ENCODE data around the gene ZER1. TPM values are rescaled to one million over a fixed set of nuclear protein-coding genes. Genes with fewer than 3 reads are reported as not detected.
"Not testable (repeated sequence)": the region's sequence is repeated elsewhere in the genome, so short reads cannot be mapped to it uniquely, and the experiment has no call there.

Gene ZER1
- total RNA-seq, 1 experiment from 2014 or later, result 23.0 TPM

GRCh38 chr9:128704356-128704670 is 67.4 kb downstream of the ZER1 start:
- in situ Hi-C loops (cut with HindIII; ENCODE audit: low sequenced_read_pairs), result no loop called here

GRCh38 chr9:128703616-128704355 is 67.9 kb downstream of the ZER1 start:
- in situ Hi-C loops (cut with HindIII; ENCODE audit: low sequenced_read_pairs), result no loop called here
- peak; percentile 47 for DNase-seq (ENCODE audit: low spot score)

More at GRCh38 chr9:128704356-128704670, 67.4 kb downstream of the ZER1 start:
- DNase-seq (ENCODE audit: low spot score), result no peak

GRCh38 chr9:128702949-128703615 is 68.6 kb downstream of the ZER1 start:
- peak; percentile 33 for DNase-seq (ENCODE audit: low spot score)
- in situ Hi-C loops (cut with HindIII; ENCODE audit: low sequenced_read_pairs), result no loop called here

GRCh38 chr9:128702445-128702948 is 69.2 kb downstream of the ZER1 start, which contains the start of gene PKN3:
PKN3 (plus strand) TSS chr9:128702503; CDS start chr9:128702916, 413 bp downstream.
- peak; percentile 78 for DNase-seq (ENCODE audit: low spot score)
- in situ Hi-C loops (cut with HindIII; ENCODE audit: low sequenced_read_pairs), result no loop called here

- no peak for DNase-seq (ENCODE audit: low spot score)
- in situ Hi-C loops (cut with HindIII; ENCODE audit: low sequenced_read_pairs), result no loop called here
Observed at GRCh38 chr9:128701227-128701854, 70.4 kb downstream of the ZER1 start.

GRCh38 chr9:128699096-128699795 is 72.5 kb downstream of the ZER1 start:
- in situ Hi-C loops (cut with HindIII; ENCODE audit: low sequenced_read_pairs); DNase-seq (ENCODE audit: low spot score): not testable (repeated sequence)

GRCh38 chr9:128696923-128697707 is 74.6 kb downstream of the ZER1 start:
- no peak for DNase-seq (ENCODE audit: low spot score)
- in situ Hi-C loops (cut with HindIII; ENCODE audit: low sequenced_read_pairs), result no loop called here

GRCh38 chr9:128694344-128694743 is 77.4 kb downstream of the ZER1 start:
- no peak for DNase-seq (ENCODE audit: low spot score)
- in situ Hi-C loops (cut with HindIII; ENCODE audit: low sequenced_read_pairs), result no loop called here

GRCh38 chr9:128693738-128694137 is 78.0 kb downstream of the ZER1 start:
- DNase-seq (ENCODE audit: low spot score); in situ Hi-C loops (cut with HindIII; ENCODE audit: low sequenced_read_pairs): not testable (repeated sequence)

- in situ Hi-C loops (cut with HindIII; ENCODE audit: low sequenced_read_pairs), result no loop called here
- DNase-seq (ENCODE audit: low spot score), result no peak
Observed at GRCh38 chr9:128690684-128691034, 81.1 kb downstream of the ZER1 start.

GRCh38 chr9:128689820-128690683 is 81.7 kb downstream of the ZER1 start:
- in situ Hi-C loops (cut with HindIII; ENCODE audit: low sequenced_read_pairs), result no loop called here
- peak; percentile 52 for DNase-seq (ENCODE audit: low spot score)

GRCh38 chr9:128689293-128689774 is 82.4 kb downstream of the ZER1 start:
- no peak for DNase-seq (ENCODE audit: low spot score)
- in situ Hi-C loops (cut with HindIII; ENCODE audit: low sequenced_read_pairs), result no loop called here

- in situ Hi-C loops (cut with HindIII; ENCODE audit: low sequenced_read_pairs), result no loop called here
- DNase-seq (ENCODE audit: low spot score), result peak; percentile 90
Observed at GRCh38 chr9:128688501-128689292, 83.0 kb downstream of the ZER1 start, which contains the start of gene SET. SET (plus strand) TSS chr9:128689222; CDS start chr9:128689583, 361 bp downstream.

- DNase-seq (ENCODE audit: low spot score), result no peak
- in situ Hi-C loops (cut with HindIII; ENCODE audit: low sequenced_read_pairs), result no loop called here
Observed at GRCh38 chr9:128687453-128687852, 84.3 kb downstream of the ZER1 start.

- DNase-seq (ENCODE audit: low spot score), result no peak
- in situ Hi-C loops (cut with HindIII; ENCODE audit: low sequenced_read_pairs), result no loop called here
Observed at GRCh38 chr9:128685636-128686489, 85.9 kb downstream of the ZER1 start.
